Measurements from ENCODE around the gene C5orf63.
"Not testable (repeated sequence)": the region's sequence is repeated elsewhere in the genome, so short reads cannot be mapped to it uniquely, and the experiment has no call there.

Gene C5orf63

DNA sequence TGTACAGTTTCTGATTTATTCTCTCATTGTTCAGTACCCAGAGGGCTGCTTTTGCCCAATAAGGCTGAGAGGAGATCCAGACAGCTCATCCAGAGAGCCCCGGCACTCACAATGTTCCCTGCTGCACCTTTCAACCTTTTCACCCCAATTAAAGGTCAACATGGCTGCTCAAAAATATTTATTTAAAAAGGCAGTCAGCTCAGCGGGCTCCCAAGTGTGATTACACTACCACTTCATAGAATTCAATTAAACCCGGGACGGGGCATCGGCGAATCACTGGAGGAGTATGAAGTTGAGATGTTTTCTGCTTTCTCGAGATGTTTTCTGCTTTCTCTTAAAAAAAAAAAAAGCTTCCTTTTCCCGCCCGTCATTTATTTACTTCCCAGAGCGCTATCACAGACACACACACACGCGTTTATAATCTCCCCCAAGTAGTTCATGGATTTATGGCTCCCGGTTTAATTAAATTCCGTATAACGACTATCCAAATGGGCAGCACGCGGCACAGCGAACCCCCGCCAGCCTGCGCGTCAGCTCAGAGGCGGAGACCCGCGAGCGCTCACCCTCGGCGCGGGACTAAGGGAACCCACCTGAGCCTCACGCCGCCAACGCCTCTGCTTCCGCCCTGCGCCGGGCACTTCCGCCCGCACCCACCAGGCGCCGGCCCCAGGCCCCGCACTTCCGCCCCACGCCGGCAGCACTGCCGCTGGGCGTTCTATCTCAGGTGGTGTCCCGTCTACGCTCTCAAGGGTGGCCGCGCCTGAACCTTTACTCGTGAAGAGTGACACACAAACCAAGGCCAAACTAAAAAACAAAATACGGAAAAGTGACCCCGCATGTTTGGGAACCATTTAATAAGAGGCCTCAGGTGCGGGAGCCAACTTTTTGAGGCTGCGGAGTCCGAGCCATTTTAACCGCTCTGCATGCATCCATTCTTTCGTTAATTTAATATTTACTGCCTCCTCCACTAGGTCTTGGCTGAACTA, at the start of gene C5orf63:
TSS of gene C5orf63 (minus strand) at position 642 of the 986 bp plus-strand sequence. CDS start 14,507 bp downstream, outside the sequence.
- DNase-seq (ENCODE audit: low read depth) = peak; percentile 46

DNA sequence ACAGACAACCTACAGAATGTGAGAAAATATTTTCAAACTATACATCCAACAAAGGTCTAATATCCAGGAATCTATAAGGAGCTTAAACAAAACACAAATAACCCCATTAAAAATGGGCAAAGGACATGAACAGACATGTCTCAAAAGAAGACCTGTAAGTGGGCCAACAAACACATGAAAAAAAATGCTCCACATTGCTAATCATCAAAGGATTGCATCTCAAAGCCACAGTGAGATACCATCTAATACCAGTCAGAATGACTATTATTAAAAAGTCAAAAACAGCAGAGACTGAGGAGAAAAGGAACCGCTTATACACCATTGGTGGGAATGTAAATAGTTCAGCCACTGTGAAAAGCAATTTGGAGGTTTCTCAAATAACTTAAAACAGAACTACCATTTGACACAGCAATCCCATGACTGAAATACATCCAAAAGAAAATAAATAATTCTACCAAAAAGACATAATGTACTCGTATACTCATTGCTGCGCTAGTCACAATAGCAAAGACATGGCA, 39.1 kb upstream of the C5orf63 start:
- DNase-seq (ENCODE audit: low read depth) = no peak

DNA sequence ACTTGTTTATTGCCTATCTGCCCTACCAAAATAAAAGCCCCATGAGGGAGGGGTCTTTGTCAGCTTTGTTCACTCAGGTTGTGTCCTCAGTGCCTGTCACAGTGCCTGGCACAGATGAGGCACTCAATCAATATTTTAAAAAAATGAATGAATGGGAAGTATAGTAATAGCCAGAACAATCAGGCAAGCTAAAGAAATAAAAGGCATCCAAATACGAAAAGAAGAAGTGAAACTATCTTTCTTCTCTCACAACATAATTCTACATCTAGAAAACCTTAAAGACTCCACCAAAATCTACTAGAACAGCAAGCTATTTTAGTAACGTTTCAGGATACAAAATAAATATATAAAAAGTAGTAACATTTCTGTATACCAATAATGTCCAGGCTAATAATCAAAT, 37.8 kb upstream of the C5orf63 start:
- no peak for DNase-seq (ENCODE audit: low read depth)

DNA sequence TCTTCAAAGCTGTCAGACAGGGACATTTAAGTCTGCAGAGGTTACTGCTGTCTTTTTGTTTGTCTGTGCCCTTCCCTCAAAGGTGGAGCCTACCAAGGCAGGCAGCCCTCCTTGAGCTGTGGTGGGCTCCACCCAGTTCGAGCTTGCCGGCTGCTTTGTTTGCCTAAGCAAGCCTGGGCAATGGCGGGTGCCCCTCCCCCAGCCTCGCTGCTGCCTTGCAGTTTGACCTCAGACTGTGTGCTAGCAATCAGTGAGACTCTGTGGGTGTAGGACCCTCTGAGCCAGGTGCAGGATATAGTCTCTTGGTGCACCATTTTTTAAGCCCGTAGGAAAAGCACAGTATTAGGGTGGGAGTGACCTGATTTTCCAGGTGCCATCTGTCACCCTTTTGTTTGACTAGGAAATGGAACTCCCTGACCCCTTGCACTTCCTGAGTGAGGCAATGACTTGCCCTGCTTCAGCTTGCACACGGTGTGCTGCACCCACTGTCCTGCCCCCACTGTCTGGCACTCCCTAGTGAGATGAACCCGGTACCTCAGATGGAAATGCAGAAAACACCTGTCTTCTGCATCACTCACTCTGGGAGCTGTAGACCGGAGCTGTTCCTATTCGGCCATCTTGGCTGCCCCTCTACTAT, 35.4 kb upstream of the C5orf63 start:
- DNase-seq (ENCODE audit: low read depth) = not testable (repeated sequence)

DNA sequence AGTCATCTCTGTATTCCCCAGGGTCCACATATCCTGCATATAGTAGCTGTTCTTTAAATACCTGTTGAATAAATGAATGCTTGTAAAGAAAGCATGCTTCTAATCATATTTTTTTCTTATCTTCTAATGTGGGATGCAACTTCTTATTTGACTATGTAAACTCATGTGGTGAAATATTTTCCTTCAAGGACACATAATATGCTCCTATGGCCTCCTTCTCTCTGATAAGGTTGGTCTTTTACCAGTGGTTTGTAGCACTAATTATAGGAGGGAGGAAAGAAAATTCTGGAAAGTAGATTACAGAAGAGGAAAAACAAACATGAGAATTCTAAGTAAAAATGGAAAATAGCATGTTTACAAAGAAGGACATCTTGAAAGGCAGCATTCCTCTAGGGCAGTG, 28.6 kb upstream of the C5orf63 start:
- no peak for DNase-seq (ENCODE audit: low read depth)

DNA sequence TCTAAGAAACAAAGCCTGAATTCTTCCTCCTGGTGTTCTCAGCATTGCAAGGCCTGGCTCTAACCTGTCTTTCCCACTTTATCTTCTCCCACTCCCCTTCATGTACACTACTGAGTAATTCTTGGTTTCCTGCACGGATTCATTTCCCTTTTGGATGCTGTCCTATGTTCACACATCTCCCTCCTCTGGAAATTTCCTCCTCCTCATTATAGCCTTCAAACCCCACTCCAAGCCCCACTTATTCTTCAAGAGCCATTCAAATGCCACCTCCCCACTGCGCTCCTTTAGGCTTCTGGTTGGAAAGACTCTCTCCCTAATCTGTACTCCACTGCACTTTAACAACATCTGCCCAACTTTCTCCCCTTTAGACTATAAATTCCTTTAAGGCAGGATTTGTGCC, 28.2 kb upstream of the C5orf63 start:
- DNase-seq (ENCODE audit: low read depth) = no peak

DNA sequence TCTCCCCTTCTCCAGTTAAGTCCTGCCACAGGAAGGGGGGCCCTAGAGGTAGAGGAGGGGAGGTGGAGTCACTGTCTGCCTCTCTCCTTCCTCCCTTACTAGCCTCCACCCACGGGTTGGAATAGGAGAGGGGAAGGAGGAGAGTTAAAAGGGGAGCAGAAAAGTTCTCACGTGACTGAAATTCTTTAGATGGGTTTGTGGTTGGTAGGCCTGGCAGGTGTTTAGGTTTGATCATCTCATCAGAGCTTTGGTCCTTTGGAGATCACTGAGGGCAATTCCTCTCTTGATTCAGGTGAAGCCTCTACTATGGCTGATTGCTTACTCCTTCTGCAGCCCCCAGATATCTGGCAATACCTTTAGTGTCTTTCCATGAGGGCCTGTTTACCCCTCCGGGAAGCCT, 24.9 kb upstream of the C5orf63 start:
- DNase-seq (ENCODE audit: low read depth) = no peak

DNA sequence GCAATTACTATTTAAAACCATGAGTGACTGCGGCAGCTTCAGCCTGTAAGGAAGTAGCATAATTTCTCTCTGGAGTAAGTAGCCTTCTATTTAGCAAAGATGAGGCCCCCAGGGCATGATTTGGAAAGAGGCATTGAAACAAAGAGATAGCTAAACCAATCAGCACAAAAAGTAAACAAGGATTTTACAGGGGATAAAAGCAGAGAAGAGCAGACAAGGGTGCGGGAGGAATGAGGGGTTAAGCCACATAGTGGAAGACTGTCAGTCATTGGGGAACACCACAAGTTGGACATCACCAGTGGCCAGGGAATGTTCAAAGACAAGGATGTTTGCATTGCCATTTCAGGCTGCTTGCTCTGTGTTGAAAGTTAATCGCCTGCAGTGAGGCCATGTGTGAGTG, 24.0 kb upstream of the C5orf63 start:
- no peak for DNase-seq (ENCODE audit: low read depth)

DNA sequence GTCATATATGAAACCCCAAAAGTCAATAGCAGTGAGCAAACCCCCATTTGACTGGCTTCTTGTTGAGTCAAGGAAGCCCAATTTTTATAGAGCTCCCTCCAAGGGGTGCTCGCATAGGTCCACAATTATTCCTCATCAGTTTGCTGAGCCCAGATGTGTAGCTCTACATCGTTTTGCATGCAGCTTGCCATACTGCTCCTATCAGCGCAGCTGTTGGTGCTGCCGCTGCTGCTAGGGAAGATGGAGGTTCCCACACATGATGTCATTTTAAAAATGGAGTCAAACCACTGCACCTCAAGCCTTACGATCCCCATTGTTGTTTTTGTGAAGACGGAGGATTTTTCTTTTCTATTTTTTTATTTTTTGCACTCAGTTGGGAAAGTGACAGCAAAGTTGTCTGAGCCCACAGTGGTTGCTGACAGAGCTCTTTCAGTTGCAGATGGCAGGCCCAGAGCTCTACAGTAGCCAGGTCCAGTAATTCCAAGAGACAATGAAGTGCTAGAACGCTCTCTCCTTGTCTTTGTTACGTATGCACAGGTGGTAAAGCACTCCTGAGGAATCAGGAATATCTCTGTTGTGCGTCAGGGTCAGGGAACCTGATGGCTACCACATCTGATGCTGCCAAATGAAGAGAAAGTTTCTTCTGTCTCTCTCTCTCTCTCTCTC, 23.2 kb upstream of the C5orf63 start:
- DNase-seq (ENCODE audit: low read depth) = no peak

DNA sequence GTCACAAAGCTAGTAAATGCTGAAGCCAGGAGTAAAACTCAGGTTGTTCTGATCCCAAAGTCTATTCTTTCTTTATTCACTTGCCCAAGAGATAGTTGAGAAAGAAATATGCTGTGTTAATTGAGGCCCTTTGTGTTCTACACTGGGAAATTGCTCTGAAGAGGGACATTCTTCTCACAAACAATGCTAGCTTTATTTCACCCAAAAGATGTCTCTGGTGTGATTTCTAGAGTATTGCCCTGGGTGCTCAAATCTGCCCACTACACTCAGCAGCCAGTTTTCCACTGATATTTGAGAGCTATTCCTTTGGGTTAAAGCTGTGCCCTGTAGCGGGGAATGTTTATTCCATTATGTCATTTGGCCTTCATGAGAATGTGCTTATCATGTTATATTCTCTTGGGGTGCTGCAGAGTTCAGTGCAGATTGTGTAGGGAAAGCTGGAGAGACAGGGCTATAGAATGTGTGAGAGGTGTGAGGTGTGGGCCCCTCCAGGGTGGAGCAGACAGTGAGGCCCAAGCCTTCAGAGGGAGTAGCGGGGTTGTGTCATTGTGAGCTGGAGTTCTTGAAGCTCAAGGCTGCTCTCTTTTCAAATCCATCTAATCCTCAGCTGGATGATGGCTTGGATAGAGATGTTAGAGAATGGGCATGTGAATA, 21.0 kb upstream of the C5orf63 start:
- no peak for DNase-seq (ENCODE audit: low read depth)

DNA sequence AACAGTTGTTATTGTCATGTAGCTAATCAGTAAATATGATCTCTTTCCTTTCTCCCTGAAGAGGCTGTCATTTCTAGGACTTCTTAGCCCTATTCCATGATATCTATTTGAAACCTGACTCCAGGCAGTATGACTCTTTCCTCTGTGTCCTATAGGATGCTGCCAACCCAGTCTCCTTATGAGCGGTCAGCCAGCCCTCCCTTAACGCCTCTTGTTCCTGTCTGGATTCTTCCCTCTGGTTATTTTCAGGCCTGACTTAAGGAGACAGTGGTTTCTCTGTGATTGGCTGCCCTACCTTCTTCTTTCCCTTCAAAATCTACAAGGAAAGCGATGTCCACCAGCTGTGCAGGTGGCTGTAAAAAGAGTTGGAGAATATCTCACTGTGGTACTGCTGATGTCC, 19.4 kb upstream of the C5orf63 start:
- DNase-seq (ENCODE audit: low read depth) = no peak

DNA sequence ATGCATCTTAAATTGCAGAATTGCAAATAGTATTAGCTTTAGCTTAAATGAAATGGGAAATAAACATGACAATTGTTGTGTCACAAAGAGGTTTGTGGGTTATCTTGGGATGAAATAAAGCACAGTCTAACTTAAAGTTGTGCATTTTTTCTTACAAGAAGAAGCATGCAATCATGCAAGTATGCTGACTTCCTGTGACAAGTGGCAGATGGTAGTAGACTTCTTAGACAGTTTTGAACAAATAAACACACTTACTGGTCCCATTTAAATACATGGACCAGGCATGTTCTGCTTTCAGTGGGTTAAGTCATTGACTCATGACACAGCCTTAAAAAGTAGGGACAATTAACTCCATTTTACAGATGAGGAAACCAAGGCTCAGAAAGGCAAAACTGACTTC, 15.9 kb upstream of the C5orf63 start:
- no peak for DNase-seq (ENCODE audit: low read depth)

DNA sequence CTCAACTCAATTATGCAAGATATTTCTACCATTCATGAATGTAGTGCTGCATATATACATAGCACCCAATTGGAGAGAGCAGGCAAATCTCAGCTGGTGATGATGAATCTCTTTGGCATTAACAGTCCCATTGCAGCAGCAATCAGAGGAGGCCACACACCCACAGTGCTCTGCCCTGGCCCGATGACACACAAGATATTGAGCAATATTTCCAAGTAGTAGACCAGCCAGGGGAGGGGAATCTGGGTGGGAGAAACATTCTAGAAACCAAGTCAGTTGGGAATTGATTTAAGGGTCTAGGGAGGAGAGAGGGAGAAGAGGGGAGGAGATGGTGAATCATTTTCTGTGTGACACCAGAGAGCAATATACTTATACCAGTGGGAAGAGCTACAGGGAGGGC, 14.9 kb upstream of the C5orf63 start:
- DNase-seq (ENCODE audit: low read depth) = no peak

DNA sequence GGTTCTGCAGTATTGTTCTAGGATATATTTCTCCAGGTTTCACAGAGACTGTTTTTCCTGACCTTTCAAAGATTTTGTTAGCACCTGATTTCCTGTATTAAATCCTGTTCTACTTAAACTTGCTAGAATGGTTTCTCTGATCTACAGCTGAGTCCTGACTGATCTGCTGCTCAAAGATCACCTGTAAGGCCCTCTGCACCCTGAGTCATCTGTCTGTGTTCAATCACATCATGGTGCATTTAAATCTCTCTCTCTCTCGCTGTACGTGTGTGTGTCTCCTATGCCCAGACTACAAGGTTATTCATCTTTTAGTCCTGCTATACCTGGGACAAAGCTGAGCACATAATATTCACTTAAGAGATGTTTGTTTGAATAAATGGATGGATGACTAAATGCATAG, 13.3 kb upstream of the C5orf63 start:
- DNase-seq (ENCODE audit: low read depth) = no peak

DNA sequence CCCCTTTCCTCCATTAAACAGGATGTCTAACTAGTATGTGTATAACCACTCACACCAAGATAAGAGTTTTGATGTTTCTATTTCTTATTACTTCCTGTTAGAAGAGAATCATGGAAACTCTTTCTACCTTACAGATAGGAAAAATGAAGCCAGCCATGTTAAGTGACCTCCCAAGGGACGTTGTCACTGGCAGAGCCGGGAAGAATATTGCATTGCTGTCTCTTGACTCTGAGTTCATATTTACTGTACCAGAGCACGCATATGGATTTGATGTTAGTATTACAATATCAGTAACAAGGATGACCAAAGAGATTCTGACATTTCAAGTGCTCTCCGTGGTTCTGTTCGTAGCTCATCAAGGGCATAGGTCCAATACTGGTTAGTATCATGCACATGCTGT, 12.5 kb upstream of the C5orf63 start:
- no peak for DNase-seq (ENCODE audit: low read depth)

DNA sequence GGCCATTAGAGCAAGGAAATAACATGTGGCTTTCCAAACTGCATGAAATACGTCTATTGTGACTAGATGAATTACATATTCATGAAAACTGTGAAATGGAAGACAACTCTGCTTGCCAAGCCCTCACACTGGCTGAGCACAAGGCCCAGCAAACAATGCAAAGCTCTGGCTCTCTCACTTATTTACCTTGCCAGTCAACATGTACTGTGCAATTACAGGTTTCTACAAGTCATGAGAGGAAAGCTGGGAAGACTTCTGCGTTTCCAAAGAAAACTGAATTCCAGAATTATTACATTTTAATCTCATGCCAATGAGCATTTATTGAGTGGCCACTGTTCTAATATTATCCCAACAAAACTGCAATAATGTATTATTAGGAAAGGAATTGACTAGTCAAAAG, 12.1 kb upstream of the C5orf63 start:
- DNase-seq (ENCODE audit: low read depth) = no peak

DNA sequence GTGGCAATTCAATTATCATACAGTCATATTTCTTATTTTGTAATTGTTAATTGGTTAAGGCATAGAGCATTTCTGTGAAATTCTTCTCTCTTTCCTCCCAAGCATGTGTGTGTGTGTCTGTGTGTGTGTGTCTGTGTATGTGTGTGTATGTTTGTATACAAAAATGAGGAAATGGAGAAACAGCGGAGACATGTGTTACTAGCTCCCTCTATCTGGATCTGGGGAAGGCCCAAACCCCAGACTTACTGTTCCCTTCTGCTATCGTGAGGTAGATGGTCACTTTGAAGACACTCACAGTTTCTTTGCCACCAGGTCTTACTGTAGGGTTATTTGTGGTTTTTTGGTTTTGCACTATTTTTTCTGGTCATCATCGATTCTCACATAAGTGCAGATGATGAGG, 11.4 kb upstream of the C5orf63 start:
- no peak for DNase-seq (ENCODE audit: low read depth)

DNA sequence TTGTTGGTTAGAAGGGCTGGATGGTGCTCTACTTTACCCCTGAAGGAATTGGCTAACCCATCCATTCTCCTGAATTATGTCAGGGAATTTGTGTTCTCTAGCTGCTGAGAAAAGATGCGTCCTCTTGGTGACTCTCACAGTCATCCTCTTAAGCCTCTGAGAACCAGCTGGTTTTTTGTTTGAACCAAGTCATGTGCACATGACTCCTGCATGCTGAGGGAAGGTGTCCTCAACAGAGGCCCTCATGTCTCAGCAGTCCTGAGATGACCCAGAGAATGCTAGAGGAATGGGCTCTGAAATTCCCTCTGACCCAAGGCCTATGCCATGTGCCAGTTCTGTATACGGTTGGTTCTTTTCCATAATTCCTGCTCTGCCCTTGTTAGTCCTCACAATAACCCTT, 10.4 kb upstream of the C5orf63 start:
- DNase-seq (ENCODE audit: low read depth) = no peak

DNA sequence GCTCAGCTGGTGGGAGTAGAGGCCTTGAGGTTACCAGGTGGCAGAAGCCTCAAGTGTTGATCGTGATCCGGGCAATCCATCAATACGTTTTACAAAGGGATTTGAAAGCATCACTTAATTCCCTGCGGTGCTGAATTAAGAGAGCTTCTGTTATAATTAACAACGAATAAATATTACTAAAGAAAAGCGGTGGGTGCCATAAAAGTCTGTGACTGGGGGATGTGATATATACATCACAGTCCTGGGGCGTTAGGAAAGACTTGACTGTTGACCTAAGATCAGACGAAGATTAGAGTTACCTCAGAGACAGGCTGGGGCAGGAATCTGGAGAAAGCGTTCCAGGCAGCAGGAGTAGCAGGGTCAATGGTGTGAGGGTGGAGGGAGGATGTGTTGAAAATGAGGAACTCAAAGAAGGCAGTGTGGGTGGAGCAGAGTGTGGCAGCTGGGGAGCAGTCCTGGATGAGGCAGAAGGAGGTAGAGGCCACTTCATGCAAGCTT, 6.7 kb upstream of the C5orf63 start:
- no peak for DNase-seq (ENCODE audit: low read depth)

DNA sequence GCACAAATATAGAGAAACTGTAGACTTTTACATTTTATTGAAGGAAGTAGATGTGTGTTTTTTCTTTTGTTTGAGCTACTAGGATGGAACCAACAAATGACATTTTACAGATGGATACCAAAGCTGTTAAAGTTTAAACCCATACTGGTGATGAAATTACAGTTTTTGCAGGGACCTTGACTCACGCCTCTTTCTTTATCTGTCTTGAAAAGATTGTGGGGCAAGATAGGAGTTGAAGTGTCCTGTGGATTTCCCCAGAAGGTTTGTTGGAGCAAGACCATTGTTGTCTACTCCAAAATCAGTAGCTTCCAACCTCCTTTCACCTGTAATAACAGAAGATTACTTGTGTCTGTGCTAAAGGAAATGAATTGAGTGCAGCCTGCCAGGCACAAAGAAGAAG, 4.1 kb upstream of the C5orf63 start:
- no peak for DNase-seq (ENCODE audit: low read depth)

DNA sequence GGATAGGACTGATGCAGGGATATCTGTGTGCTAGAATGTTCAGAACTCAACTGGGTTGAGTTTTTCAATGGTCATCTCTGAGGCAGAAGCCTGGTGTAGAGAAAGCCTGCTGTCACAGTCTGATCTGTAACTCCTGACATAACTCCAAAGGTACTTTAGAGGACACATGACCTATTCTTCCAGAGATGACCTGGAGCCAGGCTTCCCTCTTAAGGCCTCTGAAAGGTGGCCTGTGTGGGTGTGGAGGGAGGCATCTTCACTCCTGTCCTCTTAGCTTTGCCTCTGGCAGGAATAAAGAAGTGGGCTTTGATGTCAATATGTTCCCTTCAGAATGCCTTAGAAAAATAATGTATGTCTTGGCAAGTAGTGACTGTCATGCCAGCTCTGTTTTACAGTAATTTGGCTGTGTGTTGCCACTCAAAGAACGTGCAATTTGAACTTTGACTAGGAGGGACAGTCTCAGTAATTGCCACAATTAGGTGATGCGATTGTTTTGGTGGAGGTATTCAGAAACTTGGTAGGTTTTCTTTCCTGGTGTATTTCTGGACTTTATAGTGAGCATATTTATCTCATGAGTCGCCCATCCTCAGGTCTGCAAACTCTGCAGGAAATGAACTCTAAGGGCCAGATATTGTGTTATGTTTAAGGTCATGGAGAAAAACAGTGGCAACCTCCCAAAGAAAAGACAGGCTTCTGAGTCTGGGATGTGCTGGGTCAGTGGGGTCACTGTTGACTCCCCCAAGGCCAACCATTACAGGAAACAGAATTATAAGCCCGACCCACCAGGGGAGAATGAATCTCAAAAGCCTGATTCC, 3.2 kb upstream of the C5orf63 start:
- no peak for DNase-seq (ENCODE audit: low read depth)

Data from stimulated activated CD8-positive, alpha-beta memory T cell treated with anti-CD3 and anti-CD28 coated beads, Interleukin-15, amount 100 ng/mL, for 24 hours (primary cell).